Activated CD4-positive, alpha-beta T cell treated with anti-CD3 and anti-CD28 coated beads, Interleukin-2, amount 50 U/mL, for 48 hours (primary cell): ENCODE data around the gene TXNDC11.

Experiments
- DNase-seq, 2 experiments: peaks; one replicate each; pipeline ENCODE4 v3.0.0-alpha.2; 2020

TXNDC11 gene

GRCh38 chr16:11752856-11753255, 10.2 kb upstream of the TXNDC11 start:
- no peak for DNase-seq

GRCh38 chr16:11750056-11750455, 7.4 kb upstream of the TXNDC11 start:
- DNase-seq: no peak

- no peak for DNase-seq
Measured at GRCh38 chr16:11748404-11749254, 6.0 kb upstream of the TXNDC11 start.

GRCh38 chr16:11747949-11748403, 5.3 kb upstream of the TXNDC11 start:
- DNase-seq: no peak

- DNase-seq: no peak
Measured at GRCh38 chr16:11744075-11744470, 1.4 kb upstream of the TXNDC11 start.

GRCh38 chr16:11743308-11744074, 834 bp upstream of the TXNDC11 start:
- DNase-seq: peak; percentile 24 to 37

GRCh38 chr16:11742093-11742535, 543 bp downstream of the TXNDC11 start:
- DNase-seq: peak; percentile 53 to 62

- no peak for DNase-seq
Measured at GRCh38 chr16:11740567-11740966, 2.1 kb downstream of the TXNDC11 start.

- no peak for DNase-seq
Measured at GRCh38 chr16:11738742-11739544, 3.7 kb downstream of the TXNDC11 start.

- DNase-seq: no peak
Measured at GRCh38 chr16:11737713-11738112, 4.9 kb downstream of the TXNDC11 start.

GRCh38 chr16:11736903-11737302, 5.8 kb downstream of the TXNDC11 start:
- DNase-seq: no peak

GRCh38 chr16:11735787-11736186, 6.9 kb downstream of the TXNDC11 start:
- DNase-seq: no peak

GRCh38 chr16:11734653-11735043, 8.0 kb downstream of the TXNDC11 start:
- no peak for DNase-seq

- DNase-seq: no peak
Measured at GRCh38 chr16:11734025-11734652, 8.5 kb downstream of the TXNDC11 start.

- no peak for DNase-seq
Measured at GRCh38 chr16:11731222-11731621, 11.4 kb downstream of the TXNDC11 start.

GRCh38 chr16:11729787-11730186, 12.9 kb downstream of the TXNDC11 start:
- DNase-seq: no peak

GRCh38 chr16:11727796-11728543, 14.7 kb downstream of the TXNDC11 start:
- no peak for DNase-seq

- no peak for DNase-seq
Measured at GRCh38 chr16:11726008-11726407, 16.6 kb downstream of the TXNDC11 start.

GRCh38 chr16:11725457-11725856, 17.2 kb downstream of the TXNDC11 start:
- DNase-seq: no peak

GRCh38 chr16:11722468-11722808, 20.2 kb downstream of the TXNDC11 start:
- DNase-seq: no peak

GRCh38 chr16:11721781-11722467, 20.7 kb downstream of the TXNDC11 start:
- DNase-seq: no peak
